ENCODE data around the gene WNK2.

The WNK2 gene

DNA sequence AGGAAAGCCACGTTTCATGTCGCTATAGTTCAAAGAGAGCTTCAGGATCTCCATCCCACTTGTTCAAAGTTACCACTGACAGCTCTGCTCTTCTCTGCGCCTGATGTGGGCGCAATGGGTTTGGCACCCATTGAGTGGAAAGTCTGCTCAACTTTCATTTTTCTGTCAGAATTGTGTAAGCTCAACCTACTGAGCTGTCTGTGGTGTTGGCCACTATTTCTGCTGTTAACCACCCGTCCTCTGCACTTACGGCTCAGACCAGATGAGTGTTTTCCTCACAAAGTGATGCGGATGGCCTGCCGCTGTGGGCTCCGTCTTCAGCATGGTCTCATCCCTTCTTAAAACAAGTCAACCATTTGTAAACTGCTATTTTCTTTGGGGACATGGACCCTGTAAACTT lies 131.2 kb downstream of the WNK2 start:
- no peaks in the 10 kb centered on the region for H3K9me2 ChIP-seq (replicated peaks; ENCODE audit: control insufficient read depth, low read length)
- H3K4me2 ChIP-seq (ENCODE audit: low read length): no peak overlapping the region
- H4K20me1 ChIP-seq (ENCODE audit: control insufficient read depth, insufficient read depth, low read depth, low read length): no peaks in the 10 kb centered on the region
- H3F3A ChIP-seq (ENCODE audit: control insufficient read depth, insufficient read depth): no peaks in the 10 kb centered on the region
- peaks cover 2% of the 10 kb centered on the region; the same call in 1 of the 2 replicates for H3K36me3 ChIP-seq (ENCODE audit: control insufficient read depth, low read length)
- no peaks in the 10 kb centered on the region for H3K79me2 ChIP-seq (ENCODE audit: control insufficient read depth, low read length)
- no peak overlapping the region for H3K4me3 ChIP-seq (ENCODE audit: low read length)
- H3K27me3 ChIP-seq (ENCODE audit: control insufficient read depth, low read length): no peaks in the 10 kb centered on the region
- no peak overlapping the region for H3K27ac ChIP-seq (ENCODE audit: low read depth, low read length)
- H3K4me1 ChIP-seq (ENCODE audit: control insufficient read depth, low read length): peaks cover 7% of the 10 kb centered on the region
- TF ChIP-seq EZH2phosphoT487 (IDR thresholded peaks at IDR 0.05; ENCODE audit: borderline replicate concordance, low read length): no peak
- TF ChIP-seq, protein P1, sequence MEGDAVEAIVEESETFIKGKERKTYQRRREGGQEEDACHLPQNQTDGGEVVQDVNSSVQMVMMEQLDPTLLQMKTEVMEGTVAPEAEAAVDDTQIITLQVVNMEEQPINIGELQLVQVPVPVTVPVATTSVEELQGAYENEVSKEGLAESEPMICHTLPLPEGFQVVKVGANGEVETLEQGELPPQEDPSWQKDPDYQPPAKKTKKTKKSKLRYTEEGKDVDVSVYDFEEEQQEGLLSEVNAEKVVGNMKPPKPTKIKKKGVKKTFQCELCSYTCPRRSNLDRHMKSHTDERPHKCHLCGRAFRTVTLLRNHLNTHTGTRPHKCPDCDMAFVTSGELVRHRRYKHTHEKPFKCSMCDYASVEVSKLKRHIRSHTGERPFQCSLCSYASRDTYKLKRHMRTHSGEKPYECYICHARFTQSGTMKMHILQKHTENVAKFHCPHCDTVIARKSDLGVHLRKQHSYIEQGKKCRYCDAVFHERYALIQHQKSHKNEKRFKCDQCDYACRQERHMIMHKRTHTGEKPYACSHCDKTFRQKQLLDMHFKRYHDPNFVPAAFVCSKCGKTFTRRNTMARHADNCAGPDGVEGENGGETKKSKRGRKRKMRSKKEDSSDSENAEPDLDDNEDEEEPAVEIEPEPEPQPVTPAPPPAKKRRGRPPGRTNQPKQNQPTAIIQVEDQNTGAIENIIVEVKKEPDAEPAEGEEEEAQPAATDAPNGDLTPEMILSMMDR (IDR thresholded peaks at IDR 0.05; ENCODE audit: low read depth, low read length, poor library complexity, severe bottlenecking): no peak
- no peaks in the 10 kb centered on the region for H3K9me3 ChIP-seq (ENCODE audit: control insufficient read depth, insufficient read depth, low read length)

DNA sequence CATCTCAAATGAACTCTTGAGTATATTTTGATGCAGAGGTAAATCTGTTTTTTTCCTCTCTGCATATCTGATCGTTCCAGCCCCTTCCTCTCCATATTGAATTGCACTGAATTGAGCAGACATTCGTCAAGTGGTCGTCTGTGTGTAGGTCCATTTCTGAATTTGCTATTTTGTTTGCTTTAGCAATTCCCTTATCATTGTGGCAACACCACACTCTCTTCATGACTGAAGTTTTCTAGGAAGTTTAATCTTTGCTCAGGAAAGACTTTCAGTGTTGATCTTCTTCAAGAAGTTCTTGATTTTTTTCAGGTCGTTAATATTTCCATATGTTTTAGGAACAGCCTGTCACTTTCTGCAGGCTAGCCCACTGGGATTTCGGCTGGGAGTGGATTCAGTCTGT lies 132.0 kb downstream of the WNK2 start:
- no peak overlapping the region for H3K27ac ChIP-seq (ENCODE audit: low read depth, low read length)

DNA sequence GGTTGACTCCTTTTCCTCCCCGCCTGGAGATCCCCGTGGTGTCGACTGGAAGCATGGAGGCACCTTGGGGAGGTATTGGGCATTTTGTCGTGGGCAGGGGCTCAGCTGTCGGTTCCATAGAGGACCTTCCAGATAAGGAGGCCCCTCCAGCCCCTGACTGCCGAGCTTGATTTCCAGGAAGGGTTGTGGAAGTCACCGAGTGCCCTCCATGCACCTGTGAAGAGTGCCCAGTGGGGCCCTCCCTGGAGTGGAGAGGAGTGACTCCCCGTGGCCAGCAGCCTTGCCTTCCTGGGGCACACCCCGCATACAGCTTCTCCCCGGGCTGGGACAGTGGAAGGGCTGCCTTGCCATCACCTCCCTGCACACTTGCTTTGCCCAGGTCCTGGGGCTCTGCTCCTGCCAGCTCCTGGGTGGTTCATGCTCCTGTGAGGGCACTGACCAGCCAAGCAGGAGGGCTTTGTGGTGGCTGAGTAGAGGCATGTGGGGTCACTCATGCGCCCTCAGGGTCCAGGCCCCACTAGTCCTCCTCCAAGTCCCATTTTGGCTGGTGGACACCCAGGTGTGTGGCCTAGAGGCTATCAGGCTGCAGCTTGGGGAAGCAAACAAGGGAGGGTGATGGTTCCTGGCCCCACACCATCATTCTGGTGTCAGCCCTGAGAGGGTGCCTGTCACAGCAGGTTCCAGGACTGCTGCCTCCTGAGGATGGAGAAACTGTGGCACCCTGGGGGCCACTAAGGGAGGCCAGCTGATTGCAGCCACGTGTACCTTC lies 133.0 kb downstream of the WNK2 start:
- H3K27ac ChIP-seq (ENCODE audit: low read depth, low read length): no peak overlapping the region
- H3F3A ChIP-seq (ENCODE audit: control insufficient read depth, insufficient read depth): no peaks in the 10 kb centered on the region
- peaks cover 2% of the 10 kb centered on the region; the same call in 1 of the 2 replicates for H3K36me3 ChIP-seq (ENCODE audit: control insufficient read depth, low read length)
- H3K9me3 ChIP-seq (ENCODE audit: control insufficient read depth, insufficient read depth, low read length): no peaks in the 10 kb centered on the region
- no peaks in the 10 kb centered on the region for H4K20me1 ChIP-seq (ENCODE audit: control insufficient read depth, insufficient read depth, low read depth, low read length)
- H3K4me2 ChIP-seq (ENCODE audit: low read length): no peak overlapping the region
- TF ChIP-seq, protein P1 (IDR thresholded peaks at IDR 0.05; ENCODE audit: low read depth, low read length, poor library complexity, severe bottlenecking): no peak
- no peak for TF ChIP-seq EZH2phosphoT487 (IDR thresholded peaks at IDR 0.05; ENCODE audit: borderline replicate concordance, low read length)
- H3K4me3 ChIP-seq (ENCODE audit: low read length): no peak overlapping the region
- no peaks in the 10 kb centered on the region for H3K9me2 ChIP-seq (replicated peaks; ENCODE audit: control insufficient read depth, low read length)
- no peaks in the 10 kb centered on the region for H3K27me3 ChIP-seq (ENCODE audit: control insufficient read depth, low read length)
- no peaks in the 10 kb centered on the region for H3K79me2 ChIP-seq (ENCODE audit: control insufficient read depth, low read length)
- H3K4me1 ChIP-seq (ENCODE audit: control insufficient read depth, low read length): peaks cover 21% of the 10 kb centered on the region

More for the DNA sequence above, 132.0 kb downstream of the WNK2 start:
- no peaks in the 10 kb centered on the region for H3K9me2 ChIP-seq (replicated peaks; ENCODE audit: control insufficient read depth, low read length)
- no peaks in the 10 kb centered on the region for H3K79me2 ChIP-seq (ENCODE audit: control insufficient read depth, low read length)
- no peaks in the 10 kb centered on the region for H4K20me1 ChIP-seq (ENCODE audit: control insufficient read depth, insufficient read depth, low read depth, low read length)
- H3K4me2 ChIP-seq (ENCODE audit: low read length): no peak overlapping the region
- H3K9me3 ChIP-seq (ENCODE audit: control insufficient read depth, insufficient read depth, low read length): no peaks in the 10 kb centered on the region
- TF ChIP-seq EZH2phosphoT487 (IDR thresholded peaks at IDR 0.05; ENCODE audit: borderline replicate concordance, low read length): no peak
- TF ChIP-seq, protein P1 (IDR thresholded peaks at IDR 0.05; ENCODE audit: low read depth, low read length, poor library complexity, severe bottlenecking): no peak
- no peak overlapping the region for H3K4me3 ChIP-seq (ENCODE audit: low read length)
- H3K27me3 ChIP-seq (ENCODE audit: control insufficient read depth, low read length): no peaks in the 10 kb centered on the region
- peaks cover 12% of the 10 kb centered on the region for H3K4me1 ChIP-seq (ENCODE audit: control insufficient read depth, low read length)
- H3F3A ChIP-seq (ENCODE audit: control insufficient read depth, insufficient read depth): no peaks in the 10 kb centered on the region
- peaks cover 2% of the 10 kb centered on the region; the same call in 1 of the 2 replicates for H3K36me3 ChIP-seq (ENCODE audit: control insufficient read depth, low read length)

Measured in DOHH2 (cell line).